B cell (primary cell): Measurements from ENCODE around the gene MBNL2. TPM values are rescaled to one million over a fixed set of nuclear protein-coding genes. Genes with fewer than 3 reads are reported as not detected.

Experiments used
- ATAC-seq: fragments of 200-7000 bp; cut with Tn5 transposase; one replicate; pipeline ENCODE4 v1.10.0; 2021; ENCODE audit warnings: low read depth, mild to moderate bottlenecking, moderate number of reproducible peaks, moderate library complexity
- CTCF ChIA-PET: fragments of 350-600 bp; sonication (Branson Sonifier 250); formaldehyde crosslinking; loops from one replicate; lab custom pipeline; 2021; ENCODE audit warnings: antibody characterized with exemption, inconsistent platforms; lab: Charles Lee
- POLR2A ChIA-PET: fragments of 350-600 bp; sonication (Branson Sonifier 250); formaldehyde crosslinking; loops from one replicate; lab custom pipeline; 2021; ENCODE audit warnings: antibody characterized with exemption; lab: Charles Lee
- DNase-seq: peaks from one replicate; pipeline ENCODE4 v3.0.0; 2013
- H2AFZ ChIP-seq: 2 replicates; pipeline ENCODE4 v1.6.1; 2012; ENCODE audit warnings: mild to moderate bottlenecking, low read depth, low read length; ENCODE audit not compliant: insufficient read depth, poor library complexity, severe bottlenecking
- H3K27ac ChIP-seq, 2 donors: 1 replicate in 1 of 2; 2 replicates in 1 of 2; pipeline ENCODE4 v1.5.1; 2012 to 2013; ENCODE audit warnings: low read length in 2 of 2, mild to moderate bottlenecking in 2 of 2, moderate library complexity in 1 of 2
- H3K27me3 ChIP-seq, 4 experiments: fragments of 200-600 bp in 1 of 4; sonication (generic) in 1 of 4; replicated peaks in 1 of 4; 1 replicate in 2 of 4; 2 replicates in 2 of 4; pipeline versions ENCODE4 v1.6.1 to v1.7.0; 2013 to 2016; ENCODE audit warnings: low read length in 3 of 4, mild to moderate bottlenecking in 2 of 4, mixed read lengths in 1 of 4, moderate library complexity in 1 of 4; ENCODE audit not compliant: insufficient read depth in 4 of 4, control insufficient read depth in 3 of 4; ENCODE audit errors: control extremely low read depth in 1 of 4
- H3K36me3 ChIP-seq, 2 experiments: replicated peaks in 1 of 2; 1 replicate in 1 of 2; 2 replicates in 1 of 2; pipeline versions ENCODE4 v1.6.1 to v1.7.1; 2013; ENCODE audit warnings: low read length in 1 of 2; ENCODE audit not compliant: insufficient read depth in 2 of 2, control insufficient read depth in 1 of 2; ENCODE audit errors: control extremely low read depth in 1 of 2, extremely low read depth in 1 of 2
- H3K4me1 ChIP-seq, 2 donors: fragments of 200-600 bp in 1 of 2; sonication (generic) in 1 of 2; 1 replicate in 1 of 2; 2 replicates in 1 of 2; pipeline versions ENCODE4 v1.5.1 to v1.6.1; 2013 to 2017; ENCODE audit warnings: low read length in 2 of 2; ENCODE audit not compliant: control insufficient read depth in 2 of 2, insufficient read depth in 2 of 2
- H3K4me2 ChIP-seq: replicated peaks from 2 replicates; pipeline ENCODE3; 2012; ENCODE audit warnings: mild to moderate bottlenecking, low read depth, low read length; ENCODE audit not compliant: poor library complexity, severe bottlenecking
- H3K4me3 ChIP-seq, 5 experiments: fragments of 200-600 bp in 1 of 5; sonication (generic) in 1 of 5; 1 replicate in 3 of 5; 2 replicates in 2 of 5; pipeline versions ENCODE4 v1.5.1 to v1.7.0; 2011 to 2016; ENCODE audit warnings: low read length in 4 of 5, mild to moderate bottlenecking in 4 of 5, low read depth in 2 of 5, control low read depth in 1 of 5, moderate library complexity in 1 of 5; ENCODE audit not compliant: insufficient read depth in 1 of 5; ENCODE audit errors: control extremely low read depth in 1 of 5, extremely low read depth in 1 of 5
- H3K79me2 ChIP-seq: fragments of 200-600 bp; sonication (generic); one replicate; pipeline ENCODE4 v1.6.0; 2016; ENCODE audit warnings: low read length; ENCODE audit not compliant: control insufficient read depth, insufficient read depth
- H3K9ac ChIP-seq: fragments of 200-600 bp; sonication (generic); 2 replicates; pipeline ENCODE4 v1.6.1; 2017; ENCODE audit warnings: mild to moderate bottlenecking, low read length, moderate library complexity
- H3K9me3 ChIP-seq, 3 donors: one replicate each; pipeline versions ENCODE4 v1.6.1 to v1.7.1; 2013; ENCODE audit warnings: low read length in 2 of 3; ENCODE audit not compliant: control insufficient read depth in 2 of 3, insufficient read depth in 1 of 3; ENCODE audit errors: control extremely low read depth in 1 of 3
- H4K20me1 ChIP-seq: 2 replicates; pipeline ENCODE4 v1.6.0; 2012; ENCODE audit warnings: mild to moderate bottlenecking, low read length; ENCODE audit not compliant: insufficient read depth, control insufficient read depth, poor library complexity, severe bottlenecking
- H3K27ac Mint-ChIP-seq: one replicate; pipeline ENCODE4 v1.8.0; 2021; ENCODE audit warnings: mixed read lengths
- H3K27me3 Mint-ChIP-seq: one replicate; pipeline ENCODE4 v1.8.0; 2021; ENCODE audit warnings: mixed read lengths
- H3K4me1 Mint-ChIP-seq: one replicate; pipeline ENCODE4 v1.8.0; 2021; ENCODE audit warnings: mixed read lengths
- H3K4me3 Mint-ChIP-seq: one replicate; pipeline ENCODE4 v1.8.0; 2021; ENCODE audit warnings: mixed read lengths
- H3K9me3 Mint-ChIP-seq: one replicate; pipeline ENCODE4 v1.8.0; 2022; ENCODE audit warnings: mixed read lengths; ENCODE audit not compliant: insufficient read depth
- EZH2 ChIP-seq: IDR thresholded peaks from 2 replicates; pipeline ENCODE4 v1.6.1; 2012; ENCODE audit warnings: borderline replicate concordance, low read depth, mild to moderate bottlenecking, moderate library complexity, low read length; ENCODE audit not compliant: insufficient read depth, poor library complexity, severe bottlenecking
- WGBS: methylation state at CpG from one replicate; pipeline ENCODE4 v1.1.5; 2013; ENCODE audit warnings: missing lambda C conversion rate; ENCODE audit not compliant: insufficient coverage; 5-methylcytosine and 5-hydroxymethylcytosine counted together
- intact Hi-C: fragments of 100-400 bp; cut with micrococcal nuclease; formaldehyde crosslinking; loops from one replicate; pipeline ENCODE4 v1.10.0; 2022
- polyA plus RNA-seq: library from polyadenylated mRNA; depleted of rRNA; stranded (reverse); fragments of >200 nt; gene quantifications from 2 replicates; pipeline ENCODE4 v1.2.3, GENCODE V29; 2012
- total RNA-seq, 2 donors: library from RNA; stranded (reverse); fragments of 120-200 nt in 1 of 2; gene quantifications; 1 replicate in 1 of 2; 2 replicates in 1 of 2; pipeline versions ENCODE4 v1.2.3 to v1.2.4, GENCODE V29; 2013 to 2022
- TF ChIP-seq, protein P1 (sequence below): fragments of 200-600 bp; IDR thresholded peaks from one replicate; pipeline ENCODE4 v1.8.0; 2022; ENCODE audit warnings: antibody characterized with exemption, mild to moderate bottlenecking

Gene MBNL2
- total and polyA plus RNA-seq, 2 donors (not counting 1 experiment from before 2014, with no cell fraction given): 6.9 to 50.1 TPM

DNA sequence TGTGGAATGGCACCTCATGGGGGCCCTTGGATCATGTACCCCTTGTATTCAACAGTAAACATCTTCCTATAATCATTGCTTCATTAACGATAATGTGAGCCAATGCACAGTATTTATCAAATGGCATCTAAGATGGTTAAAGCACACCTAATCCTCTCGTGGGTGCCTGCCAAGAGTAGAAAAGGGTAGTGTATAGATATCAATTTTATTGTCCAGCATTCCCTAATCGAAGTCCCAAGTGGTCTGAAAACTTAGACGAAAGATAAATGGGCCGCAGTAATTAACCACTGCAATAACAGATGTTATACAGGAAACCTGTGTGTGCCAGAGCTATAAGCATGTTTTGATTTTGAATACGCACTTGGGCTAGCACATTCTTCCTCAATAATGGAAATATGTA lies 667 bp upstream of the MBNL2 start:
- ATAC-seq (no peak), DNase-seq (no peak)
- no peaks in the 10 kb centered on the region for H3K9me3 Mint-ChIP-seq
- H3K9ac ChIP-seq: peak overlapping the region; percentile 81
- peaks cover 19% of the 10 kb centered on the region for H4K20me1 ChIP-seq
- H3K27ac Mint-ChIP-seq: no peak overlapping the region
- H3K27me3 ChIP-seq: no peaks in the 10 kb centered on the region
- intact Hi-C loops: loop anchor here (5.0 to 10.0 kb wide), 4 partner anchors 53 to 1544 kb away; partner anchors contain the start of genes DNAJC3 and STK24
- peak overlapping the region; percentile 88 to 95 for H3K27ac ChIP-seq
- H3K4me3 Mint-ChIP-seq: peak overlapping the region; percentile 94
- no CpG with 5 or more reads among the region's 6 CpGs for WGBS
- peak overlapping the region; percentile 87 for H3K4me2 ChIP-seq
- ChIA-PET CTCF (interaction anchor here (1.7 kb wide), 1 partner anchor 112 kb away, joined by 10 read pairs; no protein-coding TSS in a partner anchor), POLR2A (no interaction called here)
- H3K79me2 ChIP-seq: peaks cover 47% of the 10 kb centered on the region
- H2AFZ ChIP-seq: peak overlapping the region; percentile 71
- no peaks in the 10 kb centered on the region for H3K36me3 ChIP-seq
- TF ChIP-seq, protein P1, sequence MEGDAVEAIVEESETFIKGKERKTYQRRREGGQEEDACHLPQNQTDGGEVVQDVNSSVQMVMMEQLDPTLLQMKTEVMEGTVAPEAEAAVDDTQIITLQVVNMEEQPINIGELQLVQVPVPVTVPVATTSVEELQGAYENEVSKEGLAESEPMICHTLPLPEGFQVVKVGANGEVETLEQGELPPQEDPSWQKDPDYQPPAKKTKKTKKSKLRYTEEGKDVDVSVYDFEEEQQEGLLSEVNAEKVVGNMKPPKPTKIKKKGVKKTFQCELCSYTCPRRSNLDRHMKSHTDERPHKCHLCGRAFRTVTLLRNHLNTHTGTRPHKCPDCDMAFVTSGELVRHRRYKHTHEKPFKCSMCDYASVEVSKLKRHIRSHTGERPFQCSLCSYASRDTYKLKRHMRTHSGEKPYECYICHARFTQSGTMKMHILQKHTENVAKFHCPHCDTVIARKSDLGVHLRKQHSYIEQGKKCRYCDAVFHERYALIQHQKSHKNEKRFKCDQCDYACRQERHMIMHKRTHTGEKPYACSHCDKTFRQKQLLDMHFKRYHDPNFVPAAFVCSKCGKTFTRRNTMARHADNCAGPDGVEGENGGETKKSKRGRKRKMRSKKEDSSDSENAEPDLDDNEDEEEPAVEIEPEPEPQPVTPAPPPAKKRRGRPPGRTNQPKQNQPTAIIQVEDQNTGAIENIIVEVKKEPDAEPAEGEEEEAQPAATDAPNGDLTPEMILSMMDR: no peak
- no peak for TF ChIP-seq EZH2
- peaks cover 38% of the 10 kb centered on the region for H3K4me1 Mint-ChIP-seq
- H3K4me1 ChIP-seq: peaks cover 33 to 34% of the 10 kb centered on the region in 2 donors
- H3K4me3 ChIP-seq: peak overlapping the region in 4 of 5 experiments; percentile 69 to 80 (median 74)
- H3K27me3 Mint-ChIP-seq: no peaks in the 10 kb centered on the region
- no peaks in the 10 kb centered on the region for H3K9me3 ChIP-seq

DNA sequence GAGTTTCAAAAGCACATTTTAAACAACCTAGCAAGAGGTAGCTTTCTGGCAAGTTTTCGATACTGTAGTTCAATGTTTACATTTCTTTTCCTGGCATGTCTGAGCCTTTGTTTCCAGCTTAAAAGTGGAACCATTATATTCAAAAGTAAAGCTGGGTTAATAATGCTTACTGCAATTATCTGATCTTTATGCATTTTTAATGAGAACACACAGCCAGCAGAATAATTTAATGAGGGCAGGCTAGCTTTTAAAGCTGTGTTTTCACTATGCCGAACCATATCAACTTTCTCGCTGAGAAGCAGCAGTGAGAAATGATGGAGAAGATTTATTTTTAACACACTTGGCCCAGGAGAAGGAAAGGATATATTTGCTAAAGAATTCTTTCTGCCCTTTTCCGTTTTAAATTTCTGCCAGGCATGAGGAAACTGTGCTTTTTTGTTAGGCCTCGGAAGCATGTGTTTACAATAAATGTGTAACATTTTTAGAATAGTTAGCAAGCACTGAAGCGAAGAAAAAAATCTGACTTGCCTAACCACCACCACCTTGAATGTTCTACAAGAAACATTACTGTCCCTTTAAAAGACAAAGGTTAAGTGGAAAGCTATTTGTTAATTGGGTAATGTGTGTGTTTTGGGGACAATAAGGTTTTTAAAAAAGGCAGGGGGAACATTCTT lies 1.0 kb downstream of the MBNL2 start:
- no peaks in the 10 kb centered on the region for H3K36me3 ChIP-seq
- H3K9me3 Mint-ChIP-seq: no peaks in the 10 kb centered on the region
- H3K9me3 ChIP-seq: no peaks in the 10 kb centered on the region
- 17% methylated on average over 1 of the region's 6 CpGs for WGBS
- intact Hi-C loops: loop anchor here (2.0 to 10.0 kb wide), 5 partner anchors 52 to 1546 kb away; partner anchors contain the start of genes DNAJC3 and STK24
- H3K27ac Mint-ChIP-seq: peak overlapping the region; percentile 86
- TF ChIP-seq EZH2: no peak
- TF ChIP-seq, protein P1: no peak
- H2AFZ ChIP-seq: peak overlapping the region; percentile 60
- DNase-seq (no peak), ATAC-seq (peak; percentile 11)
- H3K4me1 ChIP-seq: peaks cover 50 to 51% of the 10 kb centered on the region in 2 donors
- H3K27me3 Mint-ChIP-seq: no peaks in the 10 kb centered on the region
- H3K4me2 ChIP-seq: peak overlapping the region; percentile 87
- H4K20me1 ChIP-seq: peaks cover 32% of the 10 kb centered on the region
- peak overlapping the region; percentile 94 for H3K4me3 Mint-ChIP-seq
- no peaks in the 10 kb centered on the region for H3K27me3 ChIP-seq
- ChIA-PET CTCF (interaction anchor here (1.0 to 2.5 kb wide), 5 partner anchors 10 to 121 kb away, joined by 3 to 11 read pairs (median 6); no protein-coding TSS in a partner anchor), POLR2A (interaction anchor here (0.6 to 0.7 kb wide), 2 partner anchors 210 to 1369 kb away, joined by 3 read pairs; no protein-coding TSS in a partner anchor)
- H3K4me1 Mint-ChIP-seq: peaks cover 54% of the 10 kb centered on the region
- peak overlapping the region; percentile 88 to 95 for H3K27ac ChIP-seq
- peak overlapping the region; percentile 69 to 97 (median 78) for H3K4me3 ChIP-seq
- H3K9ac ChIP-seq: peak overlapping the region; percentile 81
- peaks cover 64% of the 10 kb centered on the region for H3K79me2 ChIP-seq
